Neural cell (in vitro differentiated cells): ENCODE data around the gene RPS15.

Experiments used
- CTCF ChIP-seq: fragments of 450-650 bp; IDR thresholded peaks from 2 replicates; pipeline ENCODE4 v1.5.1; 2014; ENCODE audit warnings: antibody characterized with exemption, mild to moderate bottlenecking, moderate library complexity; ENCODE audit not compliant: poor library complexity, severe bottlenecking
- EP300 ChIP-seq: fragments of 450-650 bp; conservative IDR thresholded peaks from 2 replicates; pipeline ENCODE4 v1.6.1; 2014; ENCODE audit warnings: antibody characterized with exemption, mild to moderate bottlenecking, moderate library complexity; ENCODE audit not compliant: poor library complexity, severe bottlenecking
- EZH2 ChIP-seq: fragments of 200-600, 300-800 bp; shearing (Covaris generic), sonication (generic); IDR thresholded peaks from 2 replicates; pipeline ENCODE4 v1.6.1; 2014; ENCODE audit warnings: antibody characterized with exemption, low read length, borderline replicate concordance, mild to moderate bottlenecking; ENCODE audit not compliant: insufficient read depth, poor library complexity, severe bottlenecking
- MXI1 ChIP-seq: fragments of 450-650 bp; conservative IDR thresholded peaks from 2 replicates; pipeline ENCODE4 v1.6.1; 2014; ENCODE audit warnings: antibody characterized with exemption, mild to moderate bottlenecking; ENCODE audit not compliant: poor library complexity, severe bottlenecking
- POLR2AphosphoS5 ChIP-seq: IDR thresholded peaks from 2 replicates; pipeline ENCODE4 v1.6.1; 2012
- RAD21 ChIP-seq: fragments of 450-650 bp; conservative IDR thresholded peaks from 2 replicates; pipeline ENCODE4 v1.6.1; 2014; ENCODE audit warnings: antibody characterized with exemption, mild to moderate bottlenecking, moderate library complexity
- REST ChIP-seq: IDR thresholded peaks from 2 replicates; pipeline ENCODE4 v1.6.1; 2012; ENCODE audit warnings: borderline replicate concordance
- SMC3 ChIP-seq: fragments of 450-650 bp; conservative IDR thresholded peaks from 2 replicates; pipeline ENCODE4 v1.6.1; 2014; ENCODE audit warnings: antibody characterized with exemption, mild to moderate bottlenecking, moderate library complexity; ENCODE audit not compliant: poor library complexity

GRCh38 chr19:1412995-1413800 lies 25.0 kb upstream of the RPS15 start:
- TF ChIP-seq CTCF (no peak), POLR2AphosphoS5 (no peak), SMC3 (no peak), RAD21 (no peak), EZH2 (no peak), EP300 (no peak), REST (no peak), MXI1 (no peak)
